ENCODE results near the gene TSKS. TPM values are rescaled to one million over a fixed set of nuclear protein-coding genes. Genes with fewer than 3 reads are reported as not detected.
A peak's percentile ranks its signal among the peaks of the same experiment; 100 is the strongest.

TSKS gene
- polyA plus RNA-seq, 4 donors: 0.07 to 0.54 (median 0.28) TPM; not detected in 1

DNA sequence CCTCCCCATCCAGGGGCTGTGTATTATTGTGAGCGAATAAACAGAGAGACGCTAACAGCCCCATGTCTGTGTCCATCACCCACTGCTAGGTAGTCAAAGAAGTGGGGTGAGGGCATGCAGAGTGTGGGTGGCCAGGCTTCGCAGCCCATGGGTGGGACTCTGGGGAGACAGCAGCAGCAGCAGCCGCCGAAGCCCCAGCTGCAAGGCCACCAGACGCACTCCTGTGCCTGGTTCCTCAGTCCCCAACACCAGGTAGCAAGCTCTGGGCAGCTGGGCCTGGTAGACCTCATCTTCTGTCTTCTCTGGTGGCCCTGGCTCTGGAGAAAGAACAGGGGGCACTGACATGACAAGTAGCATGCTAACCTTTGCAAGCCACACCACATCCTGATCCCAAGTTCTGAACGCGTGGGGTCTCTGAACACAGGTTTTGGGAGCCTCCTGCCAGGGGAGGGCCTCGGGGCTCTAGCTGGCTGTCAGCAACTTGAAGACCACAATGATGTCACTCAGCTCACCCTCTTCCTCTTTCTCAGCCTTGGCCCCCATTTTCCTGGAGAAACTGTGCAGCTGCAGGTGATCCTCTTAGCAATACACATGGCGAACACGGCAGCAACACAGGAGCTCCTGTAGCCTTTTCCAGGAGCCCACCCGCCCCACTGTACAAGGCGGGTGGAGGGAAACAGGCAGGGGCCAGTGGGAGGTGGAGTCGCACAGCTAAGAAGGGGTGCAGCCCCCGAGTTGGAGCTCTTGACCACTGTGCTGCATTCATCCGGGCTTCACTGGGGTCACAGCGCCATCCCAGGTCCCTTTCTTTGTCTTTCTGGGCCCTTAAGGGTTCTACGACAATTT, 44.2 kb upstream of the TSKS start:
- Histone ChIP-seq H3K27ac (ENCODE audit: low read depth in 1 of 3, low read length in 2 of 3) (peak overlapping the region in 1 of 3 donors; percentile 17), H3K4me3 (ENCODE audit: low read depth in 1 of 3, low read length in 3 of 3) (no peak overlapping the region), H3K4me1 (ENCODE audit: control insufficient read depth in 3 of 3, insufficient read depth in 2 of 3, low read depth in 1 of 3, low read length in 2 of 3) (peaks cover 0 to 33% (median 4%) of the 10 kb centered on the region in 3 donors), H3K9me3 (ENCODE audit: control insufficient read depth in 2 of 2, insufficient read depth in 1 of 2, low read depth in 1 of 2, low read length in 1 of 2) (no peaks in the 10 kb centered on the region), H3K36me3 (ENCODE audit: control insufficient read depth in 3 of 3, insufficient read depth in 2 of 3, low read depth in 1 of 3, low read length in 3 of 3) (peaks cover 2 to 58% (median 4%) of the 10 kb centered on the region in 3 donors), H3K27me3 (ENCODE audit: control insufficient read depth in 3 of 3, insufficient read depth in 3 of 3, low read length in 3 of 3) (no peaks in the 10 kb centered on the region)
- DNase-seq (no peak), FAIRE-seq (no peak)
- WGBS, 3 donors: 83 to 87% (median 85%) methylated on average over 15 to 18 of the region's 18 CpGs

DNA sequence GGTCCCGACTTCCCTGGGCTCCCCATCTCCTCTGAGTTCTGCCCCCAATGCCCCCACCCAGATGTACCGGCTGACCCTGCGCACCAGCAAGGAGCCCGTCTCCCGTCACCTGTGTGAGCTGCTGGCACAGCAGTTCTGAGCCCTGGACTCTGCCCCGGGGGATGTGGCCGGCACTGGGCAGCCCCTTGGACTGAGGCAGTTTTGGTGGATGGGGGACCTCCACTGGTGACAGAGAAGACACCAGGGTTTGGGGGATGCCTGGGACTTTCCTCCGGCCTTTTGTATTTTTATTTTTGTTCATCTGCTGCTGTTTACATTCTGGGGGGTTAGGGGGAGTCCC, 43.5 kb upstream of the TSKS start:
- Histone ChIP-seq H3K9me3 (ENCODE audit: control insufficient read depth in 2 of 2, insufficient read depth in 1 of 2, low read depth in 1 of 2, low read length in 1 of 2) (no peaks in the 10 kb centered on the region), H3K4me1 (ENCODE audit: control insufficient read depth in 3 of 3, insufficient read depth in 2 of 3, low read depth in 1 of 3, low read length in 2 of 3) (peaks cover 0 to 33% (median 4%) of the 10 kb centered on the region in 3 donors), H3K4me3 (ENCODE audit: low read depth in 1 of 3, low read length in 3 of 3) (no peak overlapping the region), H3K27me3 (ENCODE audit: control insufficient read depth in 3 of 3, insufficient read depth in 3 of 3, low read length in 3 of 3) (no peaks in the 10 kb centered on the region), H3K27ac (ENCODE audit: low read depth in 1 of 3, low read length in 2 of 3) (peak overlapping the region in 1 of 3 donors; percentile 53), H3K36me3 (ENCODE audit: control insufficient read depth in 3 of 3, insufficient read depth in 2 of 3, low read depth in 1 of 3, low read length in 3 of 3) (peaks cover 3 to 64% (median 4%) of the 10 kb centered on the region in 3 donors)
- DNase-seq: peak in 1 of 2 donors; percentile 58
- FAIRE-seq: no peak
- WGBS, 3 donors: 82 to 85% (median 84%) methylated on average over 8 of the region's 8 CpGs

DNA sequence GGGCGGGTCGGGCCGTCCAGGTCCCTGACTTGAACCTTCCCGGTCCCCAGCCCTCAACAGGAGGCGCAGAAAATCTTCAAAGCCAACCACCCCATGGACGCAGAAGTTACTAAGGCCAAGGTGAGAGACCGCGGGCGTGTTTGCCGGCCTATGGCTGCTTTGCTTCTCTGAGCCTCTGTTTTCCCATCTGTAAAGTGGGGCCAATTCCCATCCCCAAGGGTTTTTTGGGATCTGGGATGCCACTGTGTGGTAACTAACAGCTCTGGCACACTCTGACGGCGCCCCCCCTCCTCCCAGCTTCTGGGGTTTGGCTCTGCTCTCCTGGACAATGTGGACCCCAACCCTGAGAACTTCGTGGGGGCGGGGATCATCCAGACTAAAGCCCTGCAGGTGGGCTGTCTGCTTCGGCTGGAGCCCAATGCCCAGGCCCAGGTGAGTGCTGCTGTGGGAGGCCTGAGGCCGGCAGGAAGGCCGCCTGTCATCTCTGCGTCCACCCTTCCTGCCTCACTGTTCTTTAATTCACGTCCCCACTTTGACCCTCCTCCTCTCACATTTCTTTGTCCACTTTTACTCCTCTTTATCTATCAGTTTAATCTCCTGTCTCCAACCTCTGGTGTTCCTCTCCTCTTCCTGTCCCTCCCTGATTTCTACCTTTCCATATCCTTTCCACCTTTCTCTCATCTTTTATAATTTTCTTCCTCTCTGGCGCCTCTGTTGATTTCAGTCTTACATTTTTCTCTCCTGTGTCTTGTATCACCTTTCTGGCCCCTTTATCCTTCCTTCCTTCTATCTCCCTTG, 42.9 kb upstream of the TSKS start:
- DNase-seq (no peak), FAIRE-seq (no peak)
- Histone ChIP-seq H3K4me1 (ENCODE audit: control insufficient read depth in 3 of 3, insufficient read depth in 2 of 3, low read depth in 1 of 3, low read length in 2 of 3) (peaks cover 0 to 33% (median 4%) of the 10 kb centered on the region in 3 donors), H3K36me3 (ENCODE audit: control insufficient read depth in 3 of 3, insufficient read depth in 2 of 3, low read depth in 1 of 3, low read length in 3 of 3) (peaks cover 3 to 67% (median 4%) of the 10 kb centered on the region in 3 donors), H3K9me3 (ENCODE audit: control insufficient read depth in 2 of 2, insufficient read depth in 1 of 2, low read depth in 1 of 2, low read length in 1 of 2) (no peaks in the 10 kb centered on the region), H3K27me3 (ENCODE audit: control insufficient read depth in 3 of 3, insufficient read depth in 3 of 3, low read length in 3 of 3) (no peaks in the 10 kb centered on the region), H3K27ac (ENCODE audit: low read depth in 1 of 3, low read length in 2 of 3) (peak overlapping the region in 1 of 3 donors; percentile 53), H3K4me3 (ENCODE audit: low read depth in 1 of 3, low read length in 3 of 3) (peak overlapping the region in 1 of 3 donors; percentile 25)
- 85 to 86% (median 86%) methylated on average over 20 of the region's 20 CpGs for WGBS, 3 donors

DNA sequence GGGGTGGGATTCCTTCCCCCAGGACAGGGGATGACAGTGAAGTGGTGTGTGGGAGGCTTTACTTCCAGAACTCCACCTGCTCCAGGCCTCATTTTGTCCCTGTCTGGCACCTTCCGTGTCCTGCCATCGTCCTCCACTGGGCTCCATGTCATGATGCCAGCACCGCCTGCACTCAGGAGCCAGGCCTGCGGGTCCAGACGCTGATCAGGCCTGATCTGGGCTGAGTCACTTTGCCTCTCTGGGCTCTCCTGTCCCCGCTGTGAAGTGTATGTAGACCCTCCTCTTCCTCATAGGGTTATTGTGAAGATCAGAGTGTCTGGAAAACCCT, 40.4 kb upstream of the TSKS start:
- WGBS, 3 donors: 92 to 94% (median 94%) methylated on average over 6 of the region's 6 CpGs
- Histone ChIP-seq H3K27me3 (ENCODE audit: control insufficient read depth in 3 of 3, insufficient read depth in 3 of 3, low read length in 3 of 3) (no peaks in the 10 kb centered on the region), H3K9me3 (ENCODE audit: control insufficient read depth in 2 of 2, insufficient read depth in 1 of 2, low read depth in 1 of 2, low read length in 1 of 2) (no peaks in the 10 kb centered on the region), H3K36me3 (ENCODE audit: control insufficient read depth in 3 of 3, insufficient read depth in 2 of 3, low read depth in 1 of 3, low read length in 3 of 3) (peaks cover 8 to 90% (median 12%) of the 10 kb centered on the region in 3 donors), H3K27ac (ENCODE audit: low read depth in 1 of 3, low read length in 2 of 3) (no peak overlapping the region), H3K4me1 (ENCODE audit: control insufficient read depth in 3 of 3, insufficient read depth in 2 of 3, low read depth in 1 of 3, low read length in 2 of 3) (peaks cover 0 to 22% (median 0%) of the 10 kb centered on the region in 3 donors), H3K4me3 (ENCODE audit: low read depth in 1 of 3, low read length in 3 of 3) (no peak overlapping the region)
- DNase-seq (no peak), FAIRE-seq (no peak)

DNA sequence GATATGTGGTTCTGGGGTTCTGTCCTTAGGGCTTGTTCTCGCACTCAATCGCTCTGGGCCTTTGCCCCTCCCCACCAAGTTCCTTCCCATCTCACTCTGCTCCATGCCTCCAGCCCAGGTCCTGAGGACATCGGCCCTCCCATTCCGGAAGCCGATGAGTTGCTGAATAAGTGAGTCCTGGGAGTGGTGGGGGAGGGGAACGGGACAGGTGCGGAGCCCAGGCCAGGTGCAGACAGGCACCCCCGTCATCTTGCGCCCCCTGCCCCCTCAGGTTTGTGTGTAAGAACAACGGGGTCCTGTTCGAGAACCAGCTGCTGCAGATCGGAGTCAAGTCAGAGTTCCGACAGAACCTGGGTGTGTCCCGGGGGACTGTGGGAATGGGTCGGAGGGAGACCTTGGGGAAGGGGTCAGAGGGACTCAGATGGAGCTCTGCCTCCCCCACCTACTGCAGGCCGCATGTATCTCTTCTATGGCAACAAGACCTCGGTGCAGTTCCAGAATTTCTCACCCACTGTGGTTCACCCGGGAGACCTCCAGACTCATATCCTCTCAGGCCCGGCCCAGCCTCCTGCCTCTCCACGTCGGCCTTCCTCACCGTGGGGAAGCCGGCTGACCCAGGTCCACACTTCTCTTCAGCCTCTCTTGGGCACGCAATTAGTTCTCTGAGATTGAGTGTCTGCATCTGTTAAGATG, 39.9 kb upstream of the TSKS start:
- H3K4me1 ChIP-seq (ENCODE audit: control insufficient read depth in 3 of 3, insufficient read depth in 2 of 3, low read depth in 1 of 3, low read length in 2 of 3): peaks cover 0 to 20% (median 0%) of the 10 kb centered on the region in 3 donors
- 87 to 94% (median 92%) methylated on average over 24 of the region's 24 CpGs for WGBS, 3 donors
- no peak overlapping the region for H3K4me3 ChIP-seq (ENCODE audit: low read depth in 1 of 3, low read length in 3 of 3)
- H3K27ac ChIP-seq (ENCODE audit: low read depth in 1 of 3, low read length in 2 of 3): no peak overlapping the region
- H3K27me3 ChIP-seq (ENCODE audit: control insufficient read depth in 3 of 3, insufficient read depth in 3 of 3, low read length in 3 of 3): no peaks in the 10 kb centered on the region
- peaks cover 12 to 92% (median 12%) of the 10 kb centered on the region in 3 donors for H3K36me3 ChIP-seq (ENCODE audit: control insufficient read depth in 3 of 3, insufficient read depth in 2 of 3, low read depth in 1 of 3, low read length in 3 of 3)
- DNase-seq: no peak
- no peaks in the 10 kb centered on the region for H3K9me3 ChIP-seq (ENCODE audit: control insufficient read depth in 2 of 2, insufficient read depth in 1 of 2, low read depth in 1 of 2, low read length in 1 of 2)
- FAIRE-seq: no peak

DNA sequence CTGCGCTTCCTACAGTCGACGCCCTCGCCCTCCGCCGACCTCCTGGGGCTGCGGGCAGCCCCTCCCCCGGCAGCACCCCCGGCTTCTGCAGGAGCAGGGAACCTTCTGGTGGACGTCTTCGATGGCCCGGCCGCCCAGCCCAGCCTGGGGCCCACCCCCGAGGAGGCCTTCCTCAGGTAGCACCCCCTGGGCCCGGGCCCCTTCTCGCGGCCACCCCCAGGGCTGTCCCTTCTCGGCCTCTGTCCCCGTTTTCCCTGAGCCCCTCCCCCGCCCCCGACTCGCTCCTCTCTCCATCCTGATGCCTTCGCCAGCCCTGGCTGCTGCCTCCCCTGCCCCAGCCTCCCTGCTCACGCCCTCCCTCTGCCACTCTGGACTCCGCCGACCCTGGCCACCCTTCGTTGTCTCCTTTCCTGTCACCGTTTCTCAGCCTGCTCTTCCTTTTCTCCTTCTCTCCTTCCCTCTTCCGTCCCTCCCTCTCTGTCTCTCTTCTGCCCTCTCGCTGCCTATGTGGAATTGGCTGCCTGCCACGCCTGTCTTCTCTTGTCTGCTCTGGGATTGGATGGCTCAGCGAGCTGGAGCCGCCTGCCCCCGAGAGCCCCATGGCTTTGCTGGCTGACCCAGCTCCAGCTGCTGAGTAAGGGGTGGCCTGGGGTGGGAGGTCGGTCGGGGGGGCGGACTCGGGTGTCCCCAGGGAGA, 39.0 kb upstream of the TSKS start:
- peak in 1 of 2 donors; percentile 87 for DNase-seq
- Histone ChIP-seq H3K4me3 (ENCODE audit: low read depth in 1 of 3, low read length in 3 of 3) (peak overlapping the region in 1 of 3 donors; percentile 50), H3K27ac (ENCODE audit: low read depth in 1 of 3, low read length in 2 of 3) (no peak overlapping the region), H3K4me1 (ENCODE audit: control insufficient read depth in 3 of 3, insufficient read depth in 2 of 3, low read depth in 1 of 3, low read length in 2 of 3) (peaks cover 0 to 20% (median 0%) of the 10 kb centered on the region in 3 donors), H3K9me3 (ENCODE audit: control insufficient read depth in 2 of 2, insufficient read depth in 1 of 2, low read depth in 1 of 2, low read length in 1 of 2) (no peaks in the 10 kb centered on the region), H3K36me3 (ENCODE audit: control insufficient read depth in 3 of 3, insufficient read depth in 2 of 3, low read depth in 1 of 3, low read length in 3 of 3) (peaks cover 12 to 89% (median 14%) of the 10 kb centered on the region in 3 donors), H3K27me3 (ENCODE audit: control insufficient read depth in 3 of 3, insufficient read depth in 3 of 3, low read length in 3 of 3) (no peaks in the 10 kb centered on the region)
- WGBS, 3 donors: 53 to 82% (median 78%) methylated on average over 25 to 38 of the region's 38 CpGs
- no peak for FAIRE-seq

DNA sequence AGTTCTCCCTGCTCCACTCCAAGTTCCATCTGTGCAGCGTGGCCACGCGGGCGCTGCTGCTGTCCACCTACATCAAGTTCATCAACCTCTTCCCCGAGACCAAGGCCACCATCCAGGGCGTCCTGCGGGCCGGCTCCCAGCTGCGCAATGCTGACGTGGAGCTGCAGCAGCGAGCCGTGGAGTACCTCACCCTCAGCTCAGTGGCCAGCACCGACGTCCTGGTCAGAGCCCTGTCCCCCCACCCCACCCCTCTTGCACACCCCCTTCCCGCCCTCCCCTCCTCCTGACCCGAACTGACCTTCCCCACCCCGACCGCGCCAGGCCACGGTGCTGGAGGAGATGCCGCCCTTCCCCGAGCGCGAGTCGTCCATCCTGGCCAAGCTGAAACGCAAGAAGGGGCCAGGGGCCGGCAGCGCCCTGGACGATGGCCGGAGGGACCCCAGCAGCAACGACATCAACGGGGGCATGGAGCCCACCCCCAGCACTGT, 38.3 kb upstream of the TSKS start:
- peak overlapping the region in 1 of 3 donors; percentile 50 for H3K4me3 ChIP-seq (ENCODE audit: low read depth in 1 of 3, low read length in 3 of 3)
- peaks cover 0 to 17% (median 0%) of the 10 kb centered on the region in 3 donors for H3K4me1 ChIP-seq (ENCODE audit: control insufficient read depth in 3 of 3, insufficient read depth in 2 of 3, low read depth in 1 of 3, low read length in 2 of 3)
- H3K27ac ChIP-seq (ENCODE audit: low read depth in 1 of 3, low read length in 2 of 3): no peak overlapping the region
- H3K27me3 ChIP-seq (ENCODE audit: control insufficient read depth in 3 of 3, insufficient read depth in 3 of 3, low read length in 3 of 3): no peaks in the 10 kb centered on the region
- WGBS, 3 donors: 73 to 92% (median 82%) methylated on average over 31 to 32 of the region's 32 CpGs
- H3K9me3 ChIP-seq (ENCODE audit: control insufficient read depth in 2 of 2, insufficient read depth in 1 of 2, low read depth in 1 of 2, low read length in 1 of 2): no peaks in the 10 kb centered on the region
- FAIRE-seq (no peak), DNase-seq (no peak)
- peaks cover 12 to 89% (median 16%) of the 10 kb centered on the region in 3 donors for H3K36me3 ChIP-seq (ENCODE audit: control insufficient read depth in 3 of 3, insufficient read depth in 2 of 3, low read depth in 1 of 3, low read length in 3 of 3)
